NT2/D1 (cell line): ENCODE measurements around the gene KSR1.
"Not testable (repeated sequence)": the region's sequence is repeated elsewhere in the genome, so short reads cannot be mapped to it uniquely, and the experiment has no call there.

Experiments
- DNase-seq: peaks from one replicate; pipeline ENCODE4 v3.0.0-alpha.2; 2011; ENCODE audit warnings: low read depth, low spot score
- H3K27me3 ChIP-seq: 2 replicates; pipeline ENCODE4 v1.6.0; 2011; ENCODE audit warnings: mild to moderate bottlenecking; ENCODE audit not compliant: insufficient read length, insufficient read depth
- H3K36me3 ChIP-seq: 2 replicates; pipeline ENCODE4 v1.6.1; 2011; ENCODE audit warnings: mild to moderate bottlenecking, low read length, mixed read lengths; ENCODE audit not compliant: insufficient read depth, insufficient read length
- H3K4me1 ChIP-seq: 2 replicates; pipeline ENCODE4 v1.5.1; 2011; ENCODE audit not compliant: insufficient read depth, insufficient read length
- H3K4me3 ChIP-seq: 2 replicates; pipeline ENCODE4 v1.5.1; 2011; ENCODE audit warnings: low read depth; ENCODE audit not compliant: insufficient read length
- H3K9ac ChIP-seq: 2 replicates; pipeline ENCODE4 v1.6.0; 2011; ENCODE audit warnings: low read depth; ENCODE audit not compliant: insufficient read length
- H3K9me3 ChIP-seq: 2 replicates; pipeline ENCODE4 v1.5.1; 2011; ENCODE audit warnings: mild to moderate bottlenecking, low read length; ENCODE audit not compliant: insufficient read depth
- SUZ12 ChIP-seq: IDR thresholded peaks from 2 replicates; pipeline ENCODE4 v1.6.1; 2011; ENCODE audit not compliant: insufficient read length, insufficient read depth; ENCODE audit errors: extremely low read depth
- YY1 ChIP-seq: IDR thresholded peaks from 2 replicates; pipeline ENCODE4 v1.6.1; 2011; ENCODE audit not compliant: insufficient read length, insufficient read depth
- ZNF274 ChIP-seq: IDR thresholded peaks from 2 replicates; pipeline ENCODE4 v1.6.1; 2011; ENCODE audit warnings: mild to moderate bottlenecking, low read depth, low read length

KSR1 gene

GRCh38 chr17:27414694-27415093 is 41.6 kb upstream of the KSR1 start:
- Histone ChIP-seq H3K4me1 (no peaks in the 10 kb centered on the region), H3K9me3 (no peaks in the 10 kb centered on the region), H3K4me3 (no peak overlapping the region), H3K9ac (no peak overlapping the region), H3K27me3 (no peaks in the 10 kb centered on the region), H3K36me3 (no peaks in the 10 kb centered on the region)
- no peak for DNase-seq
- no peak for TF ChIP-seq ZNF274
- no peak for TF ChIP-seq SUZ12
- no peak for TF ChIP-seq YY1

GRCh38 chr17:27415120-27415795 is 41.0 kb upstream of the KSR1 start:
- Histone ChIP-seq H3K9me3 (no peaks in the 10 kb centered on the region), H3K4me1 (no peaks in the 10 kb centered on the region), H3K36me3 (no peaks in the 10 kb centered on the region), H3K27me3 (no peaks in the 10 kb centered on the region), H3K4me3 (no peak overlapping the region), H3K9ac (no peak overlapping the region)
- no peak for DNase-seq
- no peak for TF ChIP-seq YY1
- TF ChIP-seq SUZ12, result no peak
- no peak for TF ChIP-seq ZNF274

- no peaks in the 10 kb centered on the region for H3K9me3 ChIP-seq
- H3K36me3 ChIP-seq, result no peaks in the 10 kb centered on the region
- no peak overlapping the region for H3K9ac ChIP-seq
- H3K27me3 ChIP-seq, result no peaks in the 10 kb centered on the region
- H3K4me1 ChIP-seq, result no peaks in the 10 kb centered on the region
- no peak for DNase-seq
- no peak for TF ChIP-seq ZNF274
- TF ChIP-seq YY1, result no peak
- no peak for TF ChIP-seq SUZ12
- H3K4me3 ChIP-seq, result no peak overlapping the region
Observed at GRCh38 chr17:27417596-27418365, 38.5 kb upstream of the KSR1 start.

- no peaks in the 10 kb centered on the region for H3K27me3 ChIP-seq
- DNase-seq, result no peak
- TF ChIP-seq YY1 (no peak), ZNF274 (no peak), SUZ12 (no peak)
- H3K36me3 ChIP-seq, result no peaks in the 10 kb centered on the region
- no peaks in the 10 kb centered on the region for H3K4me1 ChIP-seq
- H3K9ac ChIP-seq, result no peak overlapping the region
- H3K9me3 ChIP-seq, result no peaks in the 10 kb centered on the region
- no peak overlapping the region for H3K4me3 ChIP-seq
Observed at GRCh38 chr17:27418366-27418615, 38.0 kb upstream of the KSR1 start.

- H3K9ac ChIP-seq, result no peak overlapping the region
- H3K4me3 ChIP-seq, result no peak overlapping the region
- H3K36me3 ChIP-seq, result no peaks in the 10 kb centered on the region
- no peaks in the 10 kb centered on the region for H3K27me3 ChIP-seq
- no peaks in the 10 kb centered on the region for H3K9me3 ChIP-seq
- no peaks in the 10 kb centered on the region for H3K4me1 ChIP-seq
- no peak for DNase-seq
- TF ChIP-seq SUZ12 (no peak), YY1 (no peak), ZNF274 (no peak)
Observed at GRCh38 chr17:27419156-27419555, 37.1 kb upstream of the KSR1 start.

GRCh38 chr17:27420211-27420950 is 35.9 kb upstream of the KSR1 start:
- H3K4me3 ChIP-seq, result no peak overlapping the region
- no peaks in the 10 kb centered on the region for H3K27me3 ChIP-seq
- H3K4me1 ChIP-seq, result no peaks in the 10 kb centered on the region
- no peaks in the 10 kb centered on the region for H3K36me3 ChIP-seq
- H3K9ac ChIP-seq, result no peak overlapping the region
- DNase-seq, result no peak
- TF ChIP-seq ZNF274 (no peak), SUZ12 (no peak), YY1 (no peak)
- no peaks in the 10 kb centered on the region for H3K9me3 ChIP-seq

GRCh38 chr17:27421111-27421510 is 35.1 kb upstream of the KSR1 start:
- H3K36me3 ChIP-seq, result no peaks in the 10 kb centered on the region
- no peak overlapping the region for H3K9ac ChIP-seq
- no peaks in the 10 kb centered on the region for H3K9me3 ChIP-seq
- H3K27me3 ChIP-seq, result no peaks in the 10 kb centered on the region
- H3K4me3 ChIP-seq, result no peak overlapping the region
- TF ChIP-seq SUZ12 (no peak), YY1 (no peak), ZNF274 (no peak)
- no peaks in the 10 kb centered on the region for H3K4me1 ChIP-seq
- DNase-seq, result no peak

- DNase-seq, H3K36me3 ChIP-seq, H3K4me3 ChIP-seq, H3K9me3 ChIP-seq, H3K9ac ChIP-seq, H3K4me1 ChIP-seq, H3K27me3 ChIP-seq: not testable (repeated sequence)
Observed at GRCh38 chr17:27421626-27422025, 34.6 kb upstream of the KSR1 start.
